Cerebellar cortex (tissue), 1 donor: ENCODE data around the gene CAMSAP3.
"Not testable (repeated sequence)": the region's sequence is repeated elsewhere in the genome, so short reads cannot be mapped to it uniquely, and the experiment has no call there.

Experiments
- DNase-seq: peaks from one replicate; pipeline ENCODE4 v3.0.0-alpha.2; 2015; ENCODE audit warnings: low spot score

The CAMSAP3 gene

GRCh38 chr19:7635670-7636069, 40.0 kb downstream of the CAMSAP3 start:
- DNase-seq = no peak

- DNase-seq = no peak
These were observed 40.6 kb downstream of the CAMSAP3 start for GRCh38 chr19:7636317-7636690.

GRCh38 chr19:7636691-7637373, 41.2 kb downstream of the CAMSAP3 start, which contains the start of gene STXBP2:
Gene STXBP2, plus strand, starts transcription at chr19:7637110. Its CDS starts 40 bp downstream, at chr19:7637150.
- no peak for DNase-seq

GRCh38 chr19:7637374-7638256, 42.0 kb downstream of the CAMSAP3 start:
- no peak for DNase-seq

GRCh38 chr19:7638802-7639465, 43.3 kb downstream of the CAMSAP3 start:
- DNase-seq = no peak

GRCh38 chr19:7639863-7640348, 44.2 kb downstream of the CAMSAP3 start:
- no peak for DNase-seq

- no peak for DNase-seq
These were observed 45.1 kb downstream of the CAMSAP3 start for GRCh38 chr19:7640803-7641202.

GRCh38 chr19:7641290-7642276, 45.9 kb downstream of the CAMSAP3 start:
- DNase-seq = no peak

- no peak for DNase-seq
These were observed 46.8 kb downstream of the CAMSAP3 start for GRCh38 chr19:7642295-7643030.

- DNase-seq = no peak
These were observed 47.4 kb downstream of the CAMSAP3 start for GRCh38 chr19:7643031-7643415.

GRCh38 chr19:7643629-7644549, 48.2 kb downstream of the CAMSAP3 start:
- DNase-seq = not testable (repeated sequence)

GRCh38 chr19:7644550-7644877, 48.9 kb downstream of the CAMSAP3 start:
- DNase-seq = no peak

GRCh38 chr19:7645163-7645562, 49.5 kb downstream of the CAMSAP3 start:
- DNase-seq = no peak

GRCh38 chr19:7645656-7646425, 50.2 kb downstream of the CAMSAP3 start:
- no peak for DNase-seq

GRCh38 chr19:7646426-7646700, 50.7 kb downstream of the CAMSAP3 start:
- no peak for DNase-seq

GRCh38 chr19:7647156-7647555, 51.5 kb downstream of the CAMSAP3 start:
- no peak for DNase-seq

- no peak for DNase-seq
These were observed 52.8 kb downstream of the CAMSAP3 start for GRCh38 chr19:7648265-7649014.

- DNase-seq = no peak
These were observed 54.5 kb downstream of the CAMSAP3 start for GRCh38 chr19:7650148-7650547.
